ENCODE data around the gene LACTB.

The LACTB gene, protein sequence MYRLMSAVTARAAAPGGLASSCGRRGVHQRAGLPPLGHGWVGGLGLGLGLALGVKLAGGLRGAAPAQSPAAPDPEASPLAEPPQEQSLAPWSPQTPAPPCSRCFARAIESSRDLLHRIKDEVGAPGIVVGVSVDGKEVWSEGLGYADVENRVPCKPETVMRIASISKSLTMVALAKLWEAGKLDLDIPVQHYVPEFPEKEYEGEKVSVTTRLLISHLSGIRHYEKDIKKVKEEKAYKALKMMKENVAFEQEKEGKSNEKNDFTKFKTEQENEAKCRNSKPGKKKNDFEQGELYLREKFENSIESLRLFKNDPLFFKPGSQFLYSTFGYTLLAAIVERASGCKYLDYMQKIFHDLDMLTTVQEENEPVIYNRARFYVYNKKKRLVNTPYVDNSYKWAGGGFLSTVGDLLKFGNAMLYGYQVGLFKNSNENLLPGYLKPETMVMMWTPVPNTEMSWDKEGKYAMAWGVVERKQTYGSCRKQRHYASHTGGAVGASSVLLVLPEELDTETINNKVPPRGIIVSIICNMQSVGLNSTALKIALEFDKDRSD

DNA sequence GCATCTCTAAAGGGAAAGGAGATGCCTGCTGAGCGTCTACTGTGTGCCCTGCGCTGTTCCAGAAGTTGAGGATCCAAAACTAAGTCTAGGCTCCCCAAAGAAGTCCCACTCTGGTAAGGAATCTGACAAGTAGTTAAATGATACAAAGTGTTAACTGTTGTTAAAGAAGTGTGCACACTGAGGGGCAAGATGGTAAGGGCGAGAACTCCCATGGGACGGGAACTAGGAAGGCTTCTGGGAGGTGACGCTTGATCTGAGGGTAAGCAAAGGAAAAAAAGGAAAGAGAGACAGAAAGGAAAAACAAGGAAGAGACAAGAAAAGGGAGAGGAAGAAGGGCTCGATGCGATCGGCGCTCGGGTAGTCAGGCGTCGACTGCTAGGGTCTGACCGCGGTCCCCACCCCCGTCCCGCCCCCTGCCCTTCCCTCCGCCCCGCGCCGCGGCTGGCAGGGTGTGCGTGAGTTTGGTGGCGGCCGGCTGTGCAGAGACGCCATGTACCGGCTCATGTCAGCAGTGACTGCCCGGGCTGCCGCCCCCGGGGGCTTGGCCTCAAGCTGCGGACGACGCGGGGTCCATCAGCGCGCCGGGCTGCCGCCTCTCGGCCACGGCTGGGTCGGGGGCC, at the start of gene LACTB:
LACTB (plus strand) TSS at position 480 of the 620 bp plus-strand sequence; CDS start at position 491, 11 bp downstream.
- DNase-seq (ENCODE audit: low read depth): peak; percentile 60

DNA sequence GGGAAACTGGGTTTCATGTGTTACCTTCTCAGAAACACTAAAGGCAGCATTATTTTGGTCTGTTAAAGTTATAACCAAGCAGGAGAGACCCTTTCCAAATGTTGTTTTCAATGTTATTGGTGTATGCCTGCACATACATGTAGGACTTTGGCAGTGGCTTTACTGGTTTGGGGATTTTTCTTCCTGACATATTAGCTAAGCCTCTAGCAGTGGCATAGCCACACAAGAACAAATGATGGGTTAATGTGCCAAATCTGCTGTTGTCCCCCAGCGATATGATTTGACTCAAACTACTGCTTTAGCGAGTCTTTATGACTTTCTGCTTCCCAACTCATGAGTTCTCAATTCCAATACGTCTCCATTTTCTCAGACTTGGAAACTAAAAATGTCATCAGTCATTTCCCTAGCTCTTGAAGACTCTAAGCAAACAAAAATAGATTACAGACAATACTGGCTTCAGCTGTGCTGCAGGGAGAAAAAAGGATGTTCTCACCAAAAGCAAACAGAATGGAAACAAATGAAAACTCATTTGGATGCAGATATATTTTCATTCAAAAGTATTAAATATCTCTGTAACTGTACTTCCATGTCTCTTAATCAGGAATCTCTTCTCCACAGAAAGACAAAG, 49.5 kb upstream of the LACTB start:
- DNase-seq (ENCODE audit: low read depth): no peak

DNA sequence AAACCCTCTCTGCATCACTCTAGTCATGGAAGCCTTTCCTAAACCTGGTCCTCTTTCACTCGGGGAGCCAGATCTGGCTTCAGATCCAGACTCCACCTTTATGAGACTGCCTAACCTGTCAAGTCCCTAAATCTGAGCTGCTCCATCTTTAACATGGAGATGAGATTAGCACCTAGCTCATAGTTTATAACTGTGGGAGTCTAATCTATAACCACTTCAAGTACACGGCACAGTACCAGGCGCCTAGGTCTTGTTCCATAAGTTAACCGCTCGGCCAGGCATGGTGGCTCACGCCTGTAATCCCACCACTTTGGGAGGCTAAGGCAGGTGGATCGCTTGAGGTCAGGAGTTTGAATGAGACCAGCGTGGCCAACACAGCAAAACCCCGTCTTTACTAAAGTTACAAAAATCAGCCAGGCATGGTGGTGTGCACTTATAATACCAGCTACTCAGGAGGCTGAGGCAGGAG, 48.8 kb upstream of the LACTB start:
- no peak for DNase-seq (ENCODE audit: low read depth)

DNA sequence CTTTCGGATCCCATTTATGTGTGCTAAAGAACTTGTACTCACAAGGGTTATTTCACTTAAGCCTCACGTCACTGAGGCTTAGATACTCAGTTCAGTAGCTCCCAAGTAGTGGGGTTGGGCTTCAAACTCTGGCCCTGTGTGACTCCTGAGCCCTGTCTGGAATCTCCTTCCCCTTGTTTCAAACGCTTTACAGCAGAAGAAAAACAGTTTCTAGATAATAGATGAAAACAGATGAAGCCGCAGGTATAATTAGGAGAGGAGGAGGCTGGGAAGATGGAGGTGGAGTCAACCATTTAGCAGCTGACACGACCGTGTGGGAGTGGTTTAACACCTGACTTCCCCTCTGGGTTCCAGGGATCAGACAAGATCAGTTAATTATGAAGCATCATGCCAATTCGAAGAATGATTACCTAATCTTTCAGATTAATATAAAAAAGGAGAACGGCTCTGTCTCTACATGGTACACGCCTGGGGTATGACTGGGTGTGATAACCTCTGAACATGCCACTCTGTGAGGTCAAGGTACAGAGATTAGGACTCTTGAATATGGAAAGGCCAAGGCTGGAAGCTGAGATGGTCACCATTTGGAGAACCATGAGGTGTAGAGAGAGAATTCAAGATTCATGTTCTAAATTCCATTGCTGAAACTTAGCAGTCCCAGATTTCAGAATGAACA, 48.0 kb upstream of the LACTB start:
- no peak for DNase-seq (ENCODE audit: low read depth)

DNA sequence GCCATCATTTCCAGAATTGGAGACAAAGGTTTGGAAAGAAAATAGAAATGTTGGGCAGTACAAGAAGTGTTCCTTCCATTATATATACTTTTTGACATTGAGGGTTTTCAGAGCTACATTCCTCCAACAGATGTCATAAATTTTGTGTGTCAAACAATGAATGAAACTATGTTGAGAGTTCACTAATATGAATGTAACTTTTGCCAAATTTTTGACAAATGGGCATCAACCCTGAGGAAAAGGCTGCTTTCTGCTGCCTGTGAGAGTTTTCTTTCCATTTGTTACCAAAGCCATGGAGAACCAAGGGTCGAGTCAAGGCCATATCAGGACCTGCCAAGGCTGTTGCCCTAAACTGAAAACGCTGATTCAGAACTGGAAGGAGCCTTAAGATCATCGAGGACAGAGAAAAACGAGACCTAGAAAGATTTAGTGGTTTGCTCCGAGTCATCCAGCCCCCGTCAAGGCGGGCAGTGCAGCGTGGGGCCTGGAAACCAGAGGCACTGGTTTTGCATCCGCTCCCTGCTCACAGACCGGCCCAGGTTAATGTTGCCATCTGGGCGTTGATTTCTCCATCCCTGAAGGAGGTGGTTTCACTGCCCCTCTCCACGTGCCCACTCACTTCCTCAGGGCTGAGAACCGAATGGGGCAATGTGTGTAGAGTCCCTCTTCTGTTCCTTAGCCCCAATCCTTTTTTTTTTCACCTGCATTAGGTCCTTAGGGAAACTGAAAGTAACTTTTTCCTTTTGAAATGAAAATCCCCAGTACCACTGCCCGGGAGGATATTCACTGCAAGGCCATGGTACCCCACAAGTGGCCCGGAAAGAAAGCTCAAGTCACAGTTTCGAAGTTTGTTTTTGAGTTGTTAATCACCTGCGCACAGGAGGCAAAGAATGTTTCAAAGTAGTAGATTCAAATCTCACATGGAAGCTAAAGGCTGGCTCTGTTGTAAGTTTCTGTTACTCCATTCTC, 46.4 kb upstream of the LACTB start:
- DNase-seq (ENCODE audit: low read depth): no peak

DNA sequence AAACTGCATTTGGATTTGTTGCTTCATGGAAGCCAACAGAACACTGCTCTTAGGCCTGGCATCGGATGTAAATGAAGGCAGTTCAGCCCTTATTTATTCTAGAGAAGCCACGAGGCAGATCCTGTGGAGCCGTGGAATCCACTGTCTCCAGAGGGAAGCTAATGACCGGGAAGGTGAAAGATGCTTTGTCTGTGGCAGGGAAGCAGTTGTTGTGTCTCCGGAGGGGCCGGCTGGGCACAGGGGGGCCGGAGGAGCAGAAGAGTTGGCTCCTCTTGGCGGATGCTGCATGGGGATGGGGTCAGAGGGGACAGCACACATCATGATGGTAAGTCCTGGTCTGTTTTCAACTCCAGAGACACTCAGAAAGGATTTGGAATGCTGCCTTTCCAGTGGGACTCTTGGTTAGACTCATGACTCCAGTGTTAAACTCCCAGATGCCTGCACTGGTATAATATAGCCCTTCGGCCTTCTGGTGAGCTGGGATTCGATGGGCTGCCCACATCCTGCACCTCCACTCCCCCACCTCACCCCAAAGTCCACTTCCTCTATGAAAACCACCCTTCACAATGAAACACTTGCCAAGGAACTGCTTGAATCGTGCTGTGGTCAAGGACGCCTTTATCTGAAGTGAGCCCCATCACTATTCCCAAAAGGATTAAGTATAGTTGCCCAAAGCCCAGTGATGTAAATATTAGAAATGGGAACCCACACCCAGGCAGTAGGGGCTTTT, 45.5 kb upstream of the LACTB start:
- DNase-seq (ENCODE audit: low read depth): no peak

DNA sequence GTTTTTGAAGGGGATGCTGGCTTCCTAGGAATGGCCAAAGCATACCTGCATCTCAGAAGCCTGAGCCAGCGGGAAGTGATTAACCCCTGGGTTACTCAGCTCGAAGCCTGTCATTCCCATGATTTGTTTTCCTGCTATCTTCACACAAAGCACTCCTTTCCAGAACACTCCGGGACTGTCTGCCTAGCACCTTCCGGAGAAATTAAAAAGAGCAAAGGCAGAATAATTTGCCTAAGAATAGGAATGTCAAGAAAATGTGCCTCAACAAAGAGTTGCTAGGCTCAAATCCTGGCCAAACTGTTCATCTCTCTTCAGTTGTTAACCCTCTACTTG, 45.0 kb upstream of the LACTB start:
- no peak for DNase-seq (ENCODE audit: low read depth)

DNA sequence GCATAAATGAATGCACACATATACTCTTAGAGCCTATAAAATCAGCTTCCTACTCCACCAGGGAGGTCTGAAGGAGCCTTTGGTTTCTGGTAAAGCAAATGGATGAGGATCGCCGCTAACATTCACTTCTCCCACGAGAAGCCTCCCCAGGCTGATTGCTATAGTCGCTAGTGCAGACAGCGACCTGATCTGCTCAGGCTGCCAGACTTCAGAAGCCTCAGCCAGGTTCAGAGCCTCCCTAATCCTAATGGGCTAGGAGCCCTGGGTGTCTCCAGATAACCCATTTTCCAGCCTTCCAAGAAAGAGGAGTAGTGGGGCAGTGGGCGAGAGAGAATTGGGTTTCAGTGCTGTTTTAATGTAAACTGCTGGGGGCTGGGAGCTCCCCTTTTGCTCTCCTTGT, 43.7 kb upstream of the LACTB start:
- DNase-seq (ENCODE audit: low read depth): no peak

DNA sequence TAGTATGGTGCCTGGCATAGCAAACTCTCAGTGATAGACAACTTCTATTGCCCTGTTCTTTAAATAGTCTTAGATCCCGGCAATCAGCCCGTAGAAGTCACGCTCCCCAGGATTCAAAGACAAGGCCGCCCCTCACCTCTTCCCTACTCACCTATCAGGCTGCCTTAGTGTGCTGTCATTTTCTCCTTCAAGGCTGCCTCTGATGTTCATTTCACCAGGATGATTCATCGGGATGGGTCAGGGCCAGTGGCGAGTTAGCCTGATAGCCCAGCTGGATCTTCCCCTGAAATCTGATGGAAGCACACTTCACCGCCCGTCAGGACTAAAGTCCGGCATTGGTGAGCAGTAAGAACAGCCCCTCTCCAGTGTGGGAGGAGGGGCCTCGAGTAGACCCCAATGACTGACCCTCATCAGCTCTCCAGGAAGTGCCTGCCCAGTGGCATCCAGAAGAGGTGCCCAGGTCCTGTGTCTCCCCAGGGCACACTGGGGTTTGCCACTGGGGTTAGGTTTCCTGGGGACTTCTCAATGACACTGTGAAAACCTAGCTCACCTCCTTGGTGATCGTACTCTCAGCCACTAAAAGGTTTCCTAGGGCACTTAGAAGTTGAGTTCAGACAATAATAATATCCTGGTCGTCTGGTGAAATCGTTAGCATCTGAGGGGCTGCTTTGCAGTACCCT, 41.6 kb upstream of the LACTB start:
- no peak for DNase-seq (ENCODE audit: low read depth)

DNA sequence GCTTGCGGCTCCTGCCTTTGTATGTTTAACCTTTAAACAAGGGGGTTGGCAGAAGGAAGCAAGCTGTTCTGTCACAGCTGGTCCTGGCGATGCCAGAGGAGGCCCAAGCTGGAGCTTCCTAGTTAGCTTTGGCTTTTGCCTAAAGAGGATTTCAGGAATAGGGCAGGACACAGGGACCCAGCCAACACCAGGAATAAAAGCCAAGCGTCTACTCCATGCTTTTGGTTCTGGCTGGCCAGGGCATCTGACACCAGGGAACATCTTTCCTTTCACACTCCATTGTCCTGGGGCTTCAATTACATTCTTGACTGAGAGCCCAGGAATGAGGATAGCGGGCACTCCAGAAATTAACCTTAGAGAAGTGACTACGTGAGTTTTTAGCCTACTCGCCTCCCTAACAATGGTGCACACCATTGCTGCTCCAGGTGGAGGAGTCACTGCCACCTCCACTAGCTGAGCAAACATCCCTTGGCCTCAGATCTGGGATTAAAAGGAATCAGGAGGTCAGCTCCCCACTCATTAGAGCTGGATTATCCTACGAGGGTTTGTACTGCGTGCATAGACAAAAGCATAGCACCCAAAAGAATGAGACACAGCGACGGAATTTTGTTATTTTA, 40.9 kb upstream of the LACTB start:
- DNase-seq (ENCODE audit: low read depth): no peak

DNA sequence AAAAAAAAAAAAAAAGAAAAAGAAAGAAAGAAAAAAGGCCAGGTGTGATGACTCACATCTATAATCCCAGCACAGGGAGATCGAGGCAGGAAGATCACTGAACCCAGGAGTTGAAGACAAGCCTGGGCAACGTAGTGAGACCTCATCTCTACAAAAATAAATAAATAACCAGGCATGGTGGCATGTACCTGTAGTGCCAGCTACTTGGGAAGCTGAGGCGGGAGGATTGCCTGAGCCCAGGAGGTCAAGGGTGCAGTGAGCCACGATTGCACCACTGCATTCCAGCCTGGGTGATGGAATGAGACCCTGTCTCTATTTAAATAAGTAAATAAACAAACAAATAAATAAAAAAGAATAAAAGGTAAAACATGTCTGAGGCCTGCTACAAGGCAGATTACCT, 39.3 kb upstream of the LACTB start:
- no peak for DNase-seq (ENCODE audit: low read depth)

DNA sequence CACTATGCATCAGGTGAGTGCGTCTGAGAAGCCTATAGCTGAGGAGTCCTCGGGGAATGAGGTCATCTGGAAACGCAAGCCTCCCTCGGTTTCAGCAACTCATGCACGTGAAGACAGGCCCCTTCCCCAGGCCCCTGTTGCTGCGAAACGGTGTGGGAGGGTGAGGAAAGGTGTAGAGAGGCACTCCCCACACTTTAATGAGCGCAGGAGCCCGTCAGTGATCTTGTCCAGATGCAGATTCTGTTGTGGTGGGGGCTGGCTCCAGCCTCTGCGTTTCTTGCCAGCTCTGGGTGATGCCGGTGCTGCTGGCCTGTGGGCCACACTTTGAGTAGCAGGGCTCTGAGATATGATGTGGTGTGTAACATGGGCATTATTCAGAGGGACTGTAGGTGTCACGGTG, 38.6 kb upstream of the LACTB start:
- no peak for DNase-seq (ENCODE audit: low read depth)

DNA sequence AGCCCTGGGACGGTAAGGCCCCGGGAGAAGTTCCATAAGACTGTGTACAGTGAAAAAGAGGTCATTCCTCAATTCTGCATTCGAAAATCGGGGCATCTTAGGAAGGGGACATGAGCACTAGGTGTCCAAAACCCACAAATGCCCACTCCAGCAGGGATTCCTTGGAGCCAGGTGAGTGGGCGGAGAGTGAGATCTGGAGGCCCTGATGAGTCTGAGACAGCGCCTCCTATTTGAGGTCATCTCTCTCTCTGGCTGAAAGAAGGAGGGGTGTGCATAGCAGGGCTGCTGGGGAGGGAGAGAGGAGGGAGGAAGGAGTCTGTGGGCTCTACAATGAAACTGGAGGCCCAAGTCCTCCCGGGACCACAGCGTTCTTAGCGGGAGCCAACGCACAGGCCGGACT, 38.1 kb upstream of the LACTB start:
- no peak for DNase-seq (ENCODE audit: low read depth)

DNA sequence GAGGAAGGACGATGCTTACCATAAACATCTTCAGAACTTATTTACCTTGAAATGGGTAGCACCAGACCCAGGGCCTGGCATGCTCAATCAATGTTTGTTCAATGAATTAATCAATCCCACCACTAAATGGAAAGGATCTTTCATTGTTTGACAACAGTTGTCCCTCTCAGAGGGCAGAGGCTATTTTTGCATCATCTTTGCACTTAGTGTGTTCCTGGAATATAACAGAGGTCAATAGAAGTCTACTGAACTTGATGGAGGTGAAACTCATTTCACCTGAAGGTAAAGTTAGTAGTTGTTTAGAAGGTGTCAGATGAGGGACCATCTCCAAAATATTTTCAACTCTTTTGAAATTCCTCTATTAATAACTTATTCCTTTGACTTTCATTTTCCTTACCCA, 36.9 kb upstream of the LACTB start:
- no peak for DNase-seq (ENCODE audit: low read depth)

DNA sequence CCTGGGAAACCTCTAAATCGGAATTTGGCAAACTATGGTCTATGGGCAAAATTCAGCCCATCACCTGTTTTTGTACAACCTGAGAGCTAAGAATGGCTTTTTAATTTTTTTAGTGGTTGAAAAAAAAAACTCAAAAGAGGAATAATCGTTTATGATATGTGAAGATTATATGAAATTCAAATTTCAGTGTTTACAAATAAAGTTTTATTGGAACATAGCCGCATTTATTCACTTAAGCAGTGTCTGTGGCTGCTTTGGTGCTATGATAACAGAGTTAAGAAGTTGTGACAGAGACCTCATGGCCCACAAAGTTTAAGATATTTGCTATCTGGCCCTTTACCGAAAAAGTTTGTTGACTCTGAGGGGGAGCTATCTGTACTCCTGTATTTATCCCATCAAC, 36.4 kb upstream of the LACTB start:
- no peak for DNase-seq (ENCODE audit: low read depth)

DNA sequence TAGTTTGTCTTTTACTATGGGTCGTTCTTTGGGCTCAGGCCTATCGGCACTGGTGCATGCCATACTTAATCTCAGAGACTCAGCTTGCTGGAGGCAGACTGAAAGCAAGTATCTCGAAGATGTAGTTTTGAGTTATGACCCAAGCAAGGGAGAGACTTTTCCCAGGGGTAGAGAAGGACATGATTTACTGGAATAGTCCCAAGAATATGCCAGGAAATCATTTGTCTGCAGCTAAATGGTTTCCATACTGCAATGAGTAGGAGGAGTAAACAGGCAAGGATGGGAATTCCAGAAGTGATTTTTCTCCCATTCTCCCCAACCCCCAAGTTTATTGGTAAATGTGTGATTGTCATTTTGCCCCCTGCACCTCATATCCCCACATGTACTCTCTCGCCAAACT, 35.4 kb upstream of the LACTB start:
- DNase-seq (ENCODE audit: low read depth): no peak

DNA sequence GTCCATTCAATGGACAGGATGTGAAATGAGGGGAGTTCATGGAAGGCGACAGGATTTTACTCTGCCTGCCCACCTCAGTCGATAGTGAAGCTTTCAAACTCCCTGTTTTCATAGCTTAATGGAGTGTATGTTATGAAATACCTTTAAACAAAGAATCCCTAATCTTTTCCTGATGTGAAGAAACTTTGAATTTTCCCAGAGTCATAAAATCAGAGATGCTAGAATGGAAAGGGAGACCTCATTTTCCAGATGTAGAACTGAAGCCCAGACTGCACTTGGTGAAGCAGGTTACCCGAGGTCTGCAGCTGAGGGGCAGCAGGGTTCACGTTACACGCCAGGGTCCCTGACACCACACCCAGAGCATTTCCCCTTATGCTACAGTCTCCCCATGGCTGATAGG, 34.7 kb upstream of the LACTB start:
- no peak for DNase-seq (ENCODE audit: low read depth)

DNA sequence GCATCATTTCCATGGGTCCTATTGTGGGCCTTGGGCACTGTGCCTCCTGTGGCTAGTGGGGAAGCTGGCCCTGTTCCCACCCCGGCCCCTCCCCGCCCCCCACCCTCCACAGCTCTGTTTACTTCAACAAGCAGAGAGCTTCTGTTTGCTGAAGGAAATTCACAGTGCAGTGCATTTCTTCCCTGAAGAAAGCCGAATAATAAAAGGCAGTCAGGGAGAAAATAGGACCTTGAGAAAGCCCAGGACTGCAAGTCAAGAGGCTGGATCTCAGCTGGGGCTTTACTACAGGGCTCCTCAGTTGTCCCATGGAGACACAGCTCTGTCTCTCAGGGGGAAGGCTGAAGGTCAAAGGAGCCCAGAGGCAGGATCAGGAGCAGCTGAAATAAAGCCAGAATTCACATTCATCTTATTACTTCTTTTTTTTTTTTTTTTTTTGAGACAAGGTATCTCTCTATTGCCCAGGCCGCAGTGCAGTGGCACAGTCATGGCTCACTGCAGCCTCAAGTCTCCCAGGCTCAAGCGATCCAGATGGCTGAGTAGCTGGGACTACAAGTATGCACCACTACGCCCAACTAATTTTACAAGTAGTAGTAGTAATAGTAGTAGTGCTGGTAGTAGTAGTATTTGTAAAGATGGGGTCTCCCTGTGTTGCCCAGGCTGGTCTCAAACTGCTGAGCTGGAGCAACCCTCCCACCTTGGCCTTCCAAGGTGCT, 33.0 kb upstream of the LACTB start:
- no peak for DNase-seq (ENCODE audit: low read depth)

Data from T-helper 22 cell (primary cell).